IMR-90 (cell line): ENCODE measurements around the gene SARNP. TPM values are rescaled to one million over a fixed set of nuclear protein-coding genes. Genes with fewer than 3 reads are reported as not detected.

Experiments used
- ATAC-seq: fragments of 200-7000 bp; cut with Tn5 transposase; 2 replicates; pipeline ENCODE4 v1.9.1; 2020; ENCODE audit warnings: low read depth, mild to moderate bottlenecking, moderate library complexity
- BruUV-seq: library from RNA; stranded (reverse); fragments of 400-500 nt; replicated peaks from 2 replicates; lab custom pipeline; 2021; lab: Mats Ljungman, UMichigan
- CTCF ChIA-PET: fragments of 300-600 bp; formaldehyde crosslinking; extraction: SDS; loops from one replicate; lab custom pipeline; 2021; ENCODE audit warnings: antibody characterized with exemption; lab: Yijun Ruan, JAX
- POLR2A ChIA-PET: fragments of 300-600 bp; sonication (Branson Sonifier 250); formaldehyde crosslinking; loops from one replicate; lab custom pipeline; 2022; ENCODE audit warnings: antibody characterized with exemption; ENCODE audit not compliant: unreplicated experiment; lab: Charles Lee
- DNase-seq: peaks from one replicate; pipeline ENCODE4 v3.0.0; 2013
- H2AFZ ChIP-seq: replicated peaks from 2 replicates; pipeline ENCODE3; 2013; ENCODE audit warnings: low read length, mild to moderate bottlenecking; ENCODE audit not compliant: poor library complexity
- H2AK5ac ChIP-seq: 2 replicates; pipeline ENCODE4 v1.6.1; 2013; ENCODE audit warnings: low read depth, low read length, inconsistent platforms
- H2AK9ac ChIP-seq: replicated peaks from 2 replicates; pipeline ENCODE3; 2013; ENCODE audit warnings: mild to moderate bottlenecking, low read depth, low read length, moderate library complexity; ENCODE audit not compliant: poor library complexity
- H2BK120ac ChIP-seq: 2 replicates; pipeline ENCODE4 v1.6.1; 2013; ENCODE audit warnings: low read depth, low read length, inconsistent platforms
- H2BK15ac ChIP-seq: 3 replicates; pipeline ENCODE4 v1.6.1; 2013; ENCODE audit warnings: low read depth, low read length, inconsistent platforms
- H2BK20ac ChIP-seq: 2 replicates; pipeline ENCODE4 v1.6.1; 2013; ENCODE audit warnings: low read depth, mild to moderate bottlenecking, inconsistent platforms, low read length, moderate library complexity
- H2BK5ac ChIP-seq: 2 replicates; pipeline ENCODE4 v1.6.1; 2013; ENCODE audit warnings: mild to moderate bottlenecking, low read depth, low read length, inconsistent platforms; ENCODE audit not compliant: poor library complexity, severe bottlenecking
- H3K14ac ChIP-seq: replicated peaks from 2 replicates; pipeline ENCODE4 v1.6.1; 2013; ENCODE audit warnings: low read depth, low read length, inconsistent platforms
- H3K18ac ChIP-seq: 2 replicates; pipeline ENCODE4 v1.6.1; 2013; ENCODE audit warnings: low read depth, low read length, control low read depth
- H3K23ac ChIP-seq: 2 replicates; pipeline ENCODE4 v1.6.1; 2013; ENCODE audit warnings: low read depth, low read length, inconsistent platforms
- H3K27ac ChIP-seq: 2 replicates; pipeline ENCODE4 v1.5.1; 2013; ENCODE audit warnings: mild to moderate bottlenecking, control low read depth, low read length; ENCODE audit not compliant: insufficient read depth
- H3K27me3 ChIP-seq: 2 replicates; pipeline ENCODE4 v1.6.1; 2013; ENCODE audit warnings: low read length; ENCODE audit not compliant: control insufficient read depth, insufficient read depth
- H3K36me3 ChIP-seq: 2 replicates; pipeline ENCODE4 v1.6.1; 2013; ENCODE audit warnings: low read length, mixed read lengths; ENCODE audit not compliant: control insufficient read depth, insufficient read depth
- H3K4ac ChIP-seq: 2 replicates; pipeline ENCODE4 v1.6.1; 2013; ENCODE audit warnings: low read depth, low read length, inconsistent platforms
- H3K4me1 ChIP-seq: 2 replicates; pipeline ENCODE4 v1.6.1; 2013; ENCODE audit warnings: low read length, mixed read lengths; ENCODE audit not compliant: control insufficient read depth, insufficient read depth
- H3K4me2 ChIP-seq: 2 replicates; pipeline ENCODE4 v1.6.1; 2013; ENCODE audit warnings: low read depth, mild to moderate bottlenecking, control low read depth, low read length, moderate library complexity
- H3K4me3 ChIP-seq: 2 replicates; pipeline ENCODE4 v1.5.1; 2013; ENCODE audit warnings: low read depth, mild to moderate bottlenecking, control low read depth, low read length, moderate library complexity; ENCODE audit not compliant: insufficient read depth
- H3K56ac ChIP-seq: 2 replicates; pipeline ENCODE4 v1.6.1; 2013; ENCODE audit warnings: low read length, inconsistent platforms; ENCODE audit not compliant: insufficient read depth; ENCODE audit errors: extremely low read depth
- H3K79me1 ChIP-seq, 2 experiments: 2 replicates each; pipeline ENCODE4 v1.6.1; 2013; ENCODE audit warnings: low read length in 2 of 2, inconsistent platforms in 1 of 2, low read depth in 1 of 2
- H3K9ac ChIP-seq: 2 replicates; pipeline ENCODE4 v1.6.1; 2013; ENCODE audit warnings: low read depth, low read length, control low read depth
- H3K9me1 ChIP-seq: 2 replicates; pipeline ENCODE4 v1.6.1; 2013; ENCODE audit warnings: low read length, inconsistent platforms; ENCODE audit not compliant: insufficient read depth
- H3K9me3 ChIP-seq: 2 replicates; pipeline ENCODE4 v1.6.1; 2013; ENCODE audit warnings: low read length; ENCODE audit not compliant: control insufficient read depth, insufficient read depth
- H4K20me1 ChIP-seq: 2 replicates; pipeline ENCODE4 v1.6.1; 2013; ENCODE audit warnings: low read length, inconsistent platforms; ENCODE audit not compliant: insufficient read depth
- H4K5ac ChIP-seq: 2 replicates; pipeline ENCODE4 v1.6.1; 2013; ENCODE audit warnings: mild to moderate bottlenecking, low read depth, low read length, control low read depth
- H4K8ac ChIP-seq, 2 experiments: 2 replicates each; pipeline ENCODE4 v1.6.1; 2013; ENCODE audit warnings: low read depth in 2 of 2, low read length in 2 of 2, control low read depth in 1 of 2, inconsistent platforms in 1 of 2
- H4K91ac ChIP-seq: 2 replicates; pipeline ENCODE4 v1.6.1; 2013; ENCODE audit warnings: low read depth, low read length, inconsistent platforms; ENCODE audit not compliant: insufficient read depth
- BHLHE40 ChIP-seq: fragments of 150-350 bp; IDR thresholded peaks from 2 replicates; pipeline ENCODE4 v1.6.1; 2016; ENCODE audit warnings: mild to moderate bottlenecking, low read depth, low read length
- CEBPB ChIP-seq: IDR thresholded peaks from 2 replicates; pipeline ENCODE4 v1.6.1; 2012; ENCODE audit warnings: low read depth, low read length, improper control_type of control experiment
- CHD1 ChIP-seq: IDR thresholded peaks from 2 replicates; pipeline ENCODE4 v1.6.1; 2012; ENCODE audit warnings: low read depth, low read length, improper control_type of control experiment
- MAZ ChIP-seq: IDR thresholded peaks from 2 replicates; pipeline ENCODE4 v1.6.1; 2012; ENCODE audit warnings: low read depth, mild to moderate bottlenecking, low read length, improper control_type of control experiment, moderate library complexity, borderline replicate concordance
- MXI1 ChIP-seq: IDR thresholded peaks from 2 replicates; pipeline ENCODE4 v1.6.1; 2012; ENCODE audit warnings: low read depth, mild to moderate bottlenecking, low read length, moderate library complexity, borderline replicate concordance
- RAD21 ChIP-seq: IDR thresholded peaks from 2 replicates; pipeline ENCODE4 v1.6.1; 2012; ENCODE audit warnings: low read length, improper control_type of control experiment
- RCOR1 ChIP-seq: IDR thresholded peaks from 2 replicates; pipeline ENCODE4 v1.6.1; 2012; ENCODE audit warnings: mild to moderate bottlenecking, low read length, improper control_type of control experiment; ENCODE audit not compliant: insufficient replicate concordance
- WGBS, 2 experiments: methylation state at CpG; one replicate each; pipeline versions ENCODE4 v1.1.5 to v1.1.7; 2013; ENCODE audit warnings: missing lambda C conversion rate in 2 of 2; ENCODE audit not compliant: insufficient read length in 1 of 2; ENCODE audit errors: extremely low coverage in 2 of 2; 5-methylcytosine and 5-hydroxymethylcytosine counted together
- dilution Hi-C: fragments of 300-500 bp; cut with HindIII; formaldehyde crosslinking; loops from one replicate; pipeline ENCODE4 v1.14.3; 2018; ENCODE audit warnings: low sequenced_read_pairs; ENCODE audit not compliant: unreplicated experiment
- in situ Hi-C: fragments of 300-500 bp; cut with MboI; formaldehyde crosslinking; loops from 3 replicates; pipeline ENCODE4 v1.14.3; 2019; ENCODE audit warnings: low sequenced_read_pairs, inconsistent platforms, mixed read lengths
- intact Hi-C: fragments of 100-400 bp; cut with micrococcal nuclease; formaldehyde crosslinking; loops from 2 replicates; pipeline ENCODE4 v1.10.0; 2022
- polyA plus RNA-seq, 3 experiments: library from polyadenylated mRNA; depleted of rRNA; stranded (reverse); fragments of >200 nt; gene quantifications; 2 replicates each; pipeline ENCODE4 v1.2.3, GENCODE V29; 2012; ENCODE audit warnings: low replicate concordance in 1 of 3
- total RNA-seq: library from RNA; depleted of rRNA; stranded (reverse); fragments of >200 nt; gene quantifications from 2 replicates; pipeline ENCODE4 v1.2.3, GENCODE V29; 2012
- TF ChIP-seq, protein P1 (sequence below): fragments of 150-350 bp; IDR thresholded peaks from 2 replicates; pipeline ENCODE4 v1.6.1; 2016; ENCODE audit warnings: low read depth, mild to moderate bottlenecking, low read length, moderate library complexity, borderline replicate concordance

The SARNP gene
- total and polyA plus RNA-seq, 2 of the 4 experiments (the other 2 are of a cell fraction): 46.8 to 103 TPM

DNA sequence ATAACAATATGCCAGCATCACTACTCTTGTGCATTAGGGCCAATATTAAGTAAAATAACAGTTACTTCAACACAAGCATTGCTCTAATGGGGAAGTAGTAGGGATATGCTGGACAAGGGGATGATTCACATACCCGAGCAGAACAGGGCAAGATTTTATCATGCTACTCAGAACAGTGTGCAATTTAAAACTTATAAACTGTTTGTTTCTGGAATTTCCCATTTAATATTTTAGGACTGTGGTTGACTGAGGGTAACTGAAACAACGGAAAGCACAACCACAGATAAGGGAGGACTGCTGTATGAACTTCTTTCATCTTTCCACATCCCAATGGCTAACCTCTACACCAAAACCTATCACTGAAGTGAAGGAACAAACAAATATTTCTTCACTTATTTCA lies 36.8 kb downstream of the SARNP start:
- intact Hi-C loops (no loop called here), in situ Hi-C loops (no loop called here), dilution Hi-C loops (no loop called here)
- H3K4me1 ChIP-seq: peaks cover 4% of the 10 kb centered on the region; the same call in 1 of the 2 replicates
- H2AK9ac ChIP-seq: no peak overlapping the region
- H3K4ac ChIP-seq: no peak overlapping the region
- POLR2A ChIA-PET: no interaction called here
- H3K56ac ChIP-seq: no peak overlapping the region
- H3K4me2 ChIP-seq: no peak overlapping the region
- no peak overlapping the region for H4K5ac ChIP-seq
- H2AFZ ChIP-seq: no peak overlapping the region
- peaks cover 47% of the 10 kb centered on the region for H3K36me3 ChIP-seq
- H2BK5ac ChIP-seq: peak overlapping the region; percentile 1
- ATAC-seq: peak; percentile 90
- H3K27ac ChIP-seq: no peak overlapping the region
- no peak overlapping the region for H3K23ac ChIP-seq
- H3K4me3 ChIP-seq: no peak overlapping the region
- no peaks in the 10 kb centered on the region for H3K9me3 ChIP-seq
- no peaks in the 10 kb centered on the region; the same call in 1 of the 2 replicates for H4K20me1 ChIP-seq
- no peaks in the 10 kb centered on the region for H3K27me3 ChIP-seq
- CTCF ChIA-PET: interaction anchor here (1.0 kb wide), 1 partner anchor 10 kb away, joined by 3 read pairs; no protein-coding TSS in a partner anchor
- no peak overlapping the region for H3K9ac ChIP-seq
- TF ChIP-seq BHLHE40 (no peak), MXI1 (no peak), RCOR1 (no peak), CEBPB (no peak), RAD21 (no peak), CHD1 (no peak), MAZ (no peak)
- TF ChIP-seq, protein P1, sequence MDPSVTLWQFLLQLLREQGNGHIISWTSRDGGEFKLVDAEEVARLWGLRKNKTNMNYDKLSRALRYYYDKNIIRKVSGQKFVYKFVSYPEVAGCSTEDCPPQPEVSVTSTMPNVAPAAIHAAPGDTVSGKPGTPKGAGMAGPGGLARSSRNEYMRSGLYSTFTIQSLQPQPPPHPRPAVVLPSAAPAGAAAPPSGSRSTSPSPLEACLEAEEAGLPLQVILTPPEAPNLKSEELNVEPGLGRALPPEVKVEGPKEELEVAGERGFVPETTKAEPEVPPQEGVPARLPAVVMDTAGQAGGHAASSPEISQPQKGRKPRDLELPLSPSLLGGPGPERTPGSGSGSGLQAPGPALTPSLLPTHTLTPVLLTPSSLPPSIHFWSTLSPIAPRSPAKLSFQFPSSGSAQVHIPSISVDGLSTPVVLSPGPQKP: no peak
- no peak overlapping the region for H2AK5ac ChIP-seq
- no peak overlapping the region for H2BK20ac ChIP-seq
- no peak overlapping the region for H3K18ac ChIP-seq
- no peak overlapping the region for H2BK120ac ChIP-seq
- no peak overlapping the region for H2BK15ac ChIP-seq
- H4K8ac ChIP-seq: no peak overlapping the region
- DNase-seq: peak; percentile 57
- no CpG with 5 or more reads among the region's 2 CpGs for WGBS, 2 experiments
- no peak overlapping the region for H4K91ac ChIP-seq
- peaks cover 21 to 51% of the 10 kb centered on the region in 2 experiments for H3K79me1 ChIP-seq
- BruUV-seq: no TSS peak
- no peaks in the 10 kb centered on the region; the same call in 1 of the 2 replicates for H3K9me1 ChIP-seq
- H3K14ac ChIP-seq: no peak overlapping the region
